ENCODE measurements around the gene NDUFA6. TPM values are rescaled to one million over a fixed set of nuclear protein-coding genes. Genes with fewer than 3 reads are reported as not detected.
A peak's percentile ranks its signal among the peaks of the same experiment; 100 is the strongest.

The NDUFA6 gene
- total and polyA plus RNA-seq, 2 of the 13 experiments (the other 11 are each of a cell fraction or from before 2014, with no cell fraction given): 68.5 to 87.8 TPM

DNA sequence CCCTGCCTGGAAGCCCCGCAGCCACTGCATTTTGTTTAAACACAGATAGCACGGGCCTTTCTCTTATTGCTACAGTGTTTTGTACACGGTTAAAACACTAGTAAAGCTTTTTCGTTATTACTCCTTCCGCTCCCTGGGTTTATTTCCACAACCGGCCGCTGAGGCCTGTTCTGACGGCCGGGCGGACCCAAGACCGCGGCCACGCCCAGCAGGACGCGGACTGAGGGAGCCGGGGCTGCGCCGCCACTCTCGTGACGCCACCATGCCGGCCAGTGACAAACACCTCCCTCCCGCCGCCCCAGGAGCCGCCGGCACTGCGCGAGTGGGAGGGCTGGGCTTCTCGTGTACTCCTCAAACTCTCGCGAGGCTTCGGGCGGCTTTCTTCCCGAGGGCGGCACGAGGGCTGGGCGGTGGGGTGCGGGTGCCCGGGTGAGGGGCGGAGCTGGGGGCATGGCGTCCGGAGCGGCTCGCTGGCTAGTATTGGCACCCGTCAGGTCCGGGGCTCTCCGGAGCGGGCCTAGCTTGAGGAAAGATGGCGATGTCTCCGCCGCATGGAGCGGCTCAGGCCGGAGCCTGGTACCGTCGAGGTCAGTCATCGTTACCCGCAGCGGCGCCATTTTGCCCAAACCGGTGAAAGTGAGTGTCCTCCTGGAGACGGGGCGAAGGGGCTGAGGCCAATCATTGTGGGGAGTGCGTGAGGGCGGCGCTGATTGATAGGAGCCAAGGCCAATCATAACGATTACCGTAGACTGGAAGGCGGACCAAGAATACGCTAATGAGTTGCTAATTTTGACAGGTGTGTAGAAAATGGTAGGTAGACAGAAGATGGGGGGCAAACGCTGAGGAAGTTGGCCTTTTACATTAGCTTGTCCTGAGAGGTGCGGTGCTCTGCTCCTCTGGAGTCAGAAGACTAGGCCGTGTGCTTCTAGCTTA is 11.0 kb downstream of the NDUFA6 start, which contains the start of gene SMDT1 (continued):
- no peak for TF ChIP-seq ZSCAN22 (CRISPR knock-in tag; IDR thresholded peaks at IDR 0.05)
- TF ChIP-seq NCOR1 (IDR thresholded peaks at IDR 0.05; ENCODE audit: borderline replicate concordance, low read length): peak; percentile 38; the same call in 1 of the 2 replicates
- TF ChIP-seq SKI (IDR thresholded peaks at IDR 0.05; ENCODE audit: partially characterized antibody): no peak
- no peak for TF ChIP-seq ZNF205 (CRISPR knock-in tag; IDR thresholded peaks at IDR 0.05)
- no peak for TF ChIP-seq ZNF615 (CRISPR knock-in tag; IDR thresholded peaks at IDR 0.05; ENCODE audit: borderline replicate concordance)
- TF ChIP-seq, protein P1, sequence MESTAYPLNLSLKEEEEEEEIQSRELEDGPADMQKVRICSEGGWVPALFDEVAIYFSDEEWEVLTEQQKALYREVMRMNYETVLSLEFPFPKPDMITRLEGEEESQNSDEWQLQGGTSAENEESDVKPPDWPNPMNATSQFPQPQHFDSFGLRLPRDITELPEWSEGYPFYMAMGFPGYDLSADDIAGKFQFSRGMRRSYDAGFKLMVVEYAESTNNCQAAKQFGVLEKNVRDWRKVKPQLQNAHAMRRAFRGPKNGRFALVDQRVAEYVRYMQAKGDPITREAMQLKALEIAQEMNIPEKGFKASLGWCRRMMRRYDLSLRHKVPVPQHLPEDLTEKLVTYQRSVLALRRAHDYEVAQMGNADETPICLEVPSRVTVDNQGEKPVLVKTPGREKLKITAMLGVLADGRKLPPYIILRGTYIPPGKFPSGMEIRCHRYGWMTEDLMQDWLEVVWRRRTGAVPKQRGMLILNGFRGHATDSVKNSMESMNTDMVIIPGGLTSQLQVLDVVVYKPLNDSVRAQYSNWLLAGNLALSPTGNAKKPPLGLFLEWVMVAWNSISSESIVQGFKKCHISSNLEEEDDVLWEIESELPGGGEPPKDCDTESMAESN (CRISPR knock-in tag; conservative IDR thresholded peaks at IDR 0.05): peak; percentile 67
- peak; percentile 85 for TF ChIP-seq BRD4 (CRISPR knock-in tag; IDR thresholded peaks at IDR 0.05)
- no peak for TF ChIP-seq NR2F1 (CRISPR knock-in tag; IDR thresholded peaks at IDR 0.05)
- TF ChIP-seq NFRKB (IDR thresholded peaks at IDR 0.05): peak; percentile 84
- 0 out of 2 replicates have a peak, but pooled peaks have one; percentile 79 for TF ChIP-seq ZNF256 (CRISPR knock-in tag; conservative IDR thresholded peaks at IDR 0.05)
- TF ChIP-seq SYNCRIP (IDR thresholded peaks at IDR 0.05; ENCODE audit: insufficient read depth, low read depth, low read length): no peak
- no peak for TF ChIP-seq ZNF772 (CRISPR knock-in tag; IDR thresholded peaks at IDR 0.05)
- TF ChIP-seq, protein P2, sequence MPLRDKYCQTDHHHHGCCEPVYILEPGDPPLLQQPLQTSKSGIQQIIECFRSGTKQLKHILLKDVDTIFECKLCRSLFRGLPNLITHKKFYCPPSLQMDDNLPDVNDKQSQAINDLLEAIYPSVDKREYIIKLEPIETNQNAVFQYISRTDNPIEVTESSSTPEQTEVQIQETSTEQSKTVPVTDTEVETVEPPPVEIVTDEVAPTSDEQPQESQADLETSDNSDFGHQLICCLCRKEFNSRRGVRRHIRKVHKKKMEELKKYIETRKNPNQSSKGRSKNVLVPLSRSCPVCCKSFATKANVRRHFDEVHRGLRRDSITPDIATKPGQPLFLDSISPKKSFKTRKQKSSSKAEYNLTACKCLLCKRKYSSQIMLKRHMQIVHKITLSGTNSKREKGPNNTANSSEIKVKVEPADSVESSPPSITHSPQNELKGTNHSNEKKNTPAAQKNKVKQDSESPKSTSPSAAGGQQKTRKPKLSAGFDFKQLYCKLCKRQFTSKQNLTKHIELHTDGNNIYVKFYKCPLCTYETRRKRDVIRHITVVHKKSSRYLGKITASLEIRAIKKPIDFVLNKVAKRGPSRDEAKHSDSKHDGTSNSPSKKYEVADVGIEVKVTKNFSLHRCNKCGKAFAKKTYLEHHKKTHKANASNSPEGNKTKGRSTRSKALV (CRISPR knock-in tag; IDR thresholded peaks at IDR 0.05): peak; percentile 85
- TF ChIP-seq, protein P3, sequence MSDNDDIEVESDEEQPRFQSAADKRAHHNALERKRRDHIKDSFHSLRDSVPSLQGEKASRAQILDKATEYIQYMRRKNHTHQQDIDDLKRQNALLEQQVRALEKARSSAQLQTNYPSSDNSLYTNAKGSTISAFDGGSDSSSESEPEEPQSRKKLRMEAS (IDR thresholded peaks at IDR 0.05): peak; percentile 92
- TF ChIP-seq, protein P4, sequence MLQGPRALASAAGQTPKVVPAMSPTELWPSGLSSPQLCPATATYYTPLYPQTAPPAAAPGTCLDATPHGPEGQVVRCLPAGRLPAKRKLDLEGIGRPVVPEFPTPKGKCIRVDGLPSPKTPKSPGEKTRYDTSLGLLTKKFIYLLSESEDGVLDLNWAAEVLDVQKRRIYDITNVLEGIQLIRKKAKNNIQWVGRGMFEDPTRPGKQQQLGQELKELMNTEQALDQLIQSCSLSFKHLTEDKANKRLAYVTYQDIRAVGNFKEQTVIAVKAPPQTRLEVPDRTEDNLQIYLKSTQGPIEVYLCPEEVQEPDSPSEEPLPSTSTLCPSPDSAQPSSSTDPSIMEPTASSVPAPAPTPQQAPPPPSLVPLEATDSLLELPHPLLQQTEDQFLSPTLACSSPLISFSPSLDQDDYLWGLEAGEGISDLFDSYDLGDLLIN (CRISPR knock-in tag; IDR thresholded peaks at IDR 0.05; ENCODE audit: borderline replicate concordance): 0 out of 2 replicates have a peak, but pooled peaks have one; percentile 64
- TF ChIP-seq, protein P5, sequence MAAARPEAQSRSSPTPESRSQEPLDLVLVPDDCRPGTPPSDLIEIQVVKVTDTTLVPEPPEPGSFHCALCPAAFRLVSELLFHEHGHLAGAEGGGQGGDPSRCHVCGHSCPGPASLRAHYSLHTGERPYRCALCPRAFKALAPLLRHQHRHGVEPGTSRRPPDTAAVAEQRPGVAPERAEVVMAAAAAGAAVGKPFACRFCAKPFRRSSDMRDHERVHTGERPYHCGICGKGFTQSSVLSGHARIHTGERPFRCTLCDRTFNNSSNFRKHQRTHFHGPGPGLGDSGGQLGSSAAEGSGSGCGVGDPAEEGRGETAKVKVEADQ (CRISPR knock-in tag; IDR thresholded peaks at IDR 0.05; ENCODE audit: borderline replicate concordance): peak; percentile 95; the same call in 1 of the 2 replicates
- TF ChIP-seq ZFP36L2 (CRISPR knock-in tag; IDR thresholded peaks at IDR 0.05): no peak
- TF ChIP-seq MEIS1 (CRISPR knock-in tag; IDR thresholded peaks at IDR 0.05; ENCODE audit: borderline replicate concordance): peak; percentile 88
- TF ChIP-seq ZNF776 (CRISPR knock-in tag; IDR thresholded peaks at IDR 0.05): peak; percentile 47; the same call in 1 of the 2 replicates
- peak; percentile 67 for TF ChIP-seq HOXD1 (CRISPR knock-in tag; IDR thresholded peaks at IDR 0.05)
- TF ChIP-seq CBX5 (CRISPR knock-in tag; IDR thresholded peaks at IDR 0.05; ENCODE audit: borderline replicate concordance): no peak; the same call in 1 of the 2 replicates
- no peak for TF ChIP-seq NR2F2 (IDR thresholded peaks at IDR 0.05; ENCODE audit: borderline replicate concordance, low read depth)
- no peak for TF ChIP-seq SETDB1 (CRISPR knock-in tag; IDR thresholded peaks at IDR 0.05; ENCODE audit: borderline replicate concordance)
- TF ChIP-seq ZSCAN25 (CRISPR knock-in tag; IDR thresholded peaks at IDR 0.05): peak; percentile 78

All from HepG2 (cell line).